GM12872 (cell line): ENCODE measurements around the gene ZNF446.

Experiments
- TF ChIP-seq, protein P1 (sequence below): IDR thresholded peaks from 3 replicates; pipeline ENCODE4 v1.5.1; 2011; ENCODE audit warnings: low read depth, mild to moderate bottlenecking, low read length, moderate library complexity; ENCODE audit not compliant: insufficient read depth

Gene ZNF446

GRCh38 chr19:58468216-58468839, 7.8 kb upstream of the ZNF446 start:
- TF ChIP-seq, protein P1, sequence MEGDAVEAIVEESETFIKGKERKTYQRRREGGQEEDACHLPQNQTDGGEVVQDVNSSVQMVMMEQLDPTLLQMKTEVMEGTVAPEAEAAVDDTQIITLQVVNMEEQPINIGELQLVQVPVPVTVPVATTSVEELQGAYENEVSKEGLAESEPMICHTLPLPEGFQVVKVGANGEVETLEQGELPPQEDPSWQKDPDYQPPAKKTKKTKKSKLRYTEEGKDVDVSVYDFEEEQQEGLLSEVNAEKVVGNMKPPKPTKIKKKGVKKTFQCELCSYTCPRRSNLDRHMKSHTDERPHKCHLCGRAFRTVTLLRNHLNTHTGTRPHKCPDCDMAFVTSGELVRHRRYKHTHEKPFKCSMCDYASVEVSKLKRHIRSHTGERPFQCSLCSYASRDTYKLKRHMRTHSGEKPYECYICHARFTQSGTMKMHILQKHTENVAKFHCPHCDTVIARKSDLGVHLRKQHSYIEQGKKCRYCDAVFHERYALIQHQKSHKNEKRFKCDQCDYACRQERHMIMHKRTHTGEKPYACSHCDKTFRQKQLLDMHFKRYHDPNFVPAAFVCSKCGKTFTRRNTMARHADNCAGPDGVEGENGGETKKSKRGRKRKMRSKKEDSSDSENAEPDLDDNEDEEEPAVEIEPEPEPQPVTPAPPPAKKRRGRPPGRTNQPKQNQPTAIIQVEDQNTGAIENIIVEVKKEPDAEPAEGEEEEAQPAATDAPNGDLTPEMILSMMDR, result no peak

DNA sequence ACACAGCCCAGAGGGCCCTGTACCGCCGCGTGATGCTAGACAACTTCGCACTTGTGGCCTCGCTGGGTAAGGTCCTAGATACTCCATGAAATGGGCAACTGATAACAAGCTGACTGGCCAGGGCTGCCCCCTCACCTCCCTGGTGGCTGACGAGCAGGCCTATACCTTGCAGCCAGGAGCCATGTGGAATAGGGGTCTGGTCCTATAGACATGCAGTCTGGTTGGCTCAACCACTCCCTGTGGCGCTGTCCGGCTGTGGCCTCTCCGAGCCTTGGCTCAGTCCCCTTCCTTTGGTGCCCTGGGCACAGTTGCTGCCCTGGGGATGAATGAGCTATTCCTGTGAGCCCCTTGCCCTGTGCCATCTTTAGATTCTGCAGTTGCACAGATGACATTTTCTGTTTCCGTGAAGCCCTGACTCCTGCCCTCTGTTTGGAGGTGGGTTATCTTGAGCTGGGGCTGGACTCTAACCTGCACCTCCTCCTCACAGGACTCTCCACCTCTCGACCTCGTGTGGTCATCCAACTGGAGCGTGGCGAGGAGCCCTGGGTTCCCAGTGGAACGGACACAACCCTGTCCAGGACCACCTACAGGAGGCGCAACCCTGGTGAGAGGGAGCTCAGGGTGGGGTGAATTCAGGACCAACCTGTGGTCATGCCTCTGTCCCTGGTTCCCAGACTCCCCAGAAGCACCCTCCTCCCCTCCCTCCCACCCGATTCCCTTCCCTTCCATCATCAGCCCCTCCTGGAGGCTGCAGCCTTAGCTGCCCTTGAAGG, 6.7 kb upstream of the ZNF446 start:
- TF ChIP-seq, protein P1, result no peak

- TF ChIP-seq, protein P1, result no peak
Measured at GRCh38 chr19:58471736-58472135, 4.4 kb upstream of the ZNF446 start.

DNA sequence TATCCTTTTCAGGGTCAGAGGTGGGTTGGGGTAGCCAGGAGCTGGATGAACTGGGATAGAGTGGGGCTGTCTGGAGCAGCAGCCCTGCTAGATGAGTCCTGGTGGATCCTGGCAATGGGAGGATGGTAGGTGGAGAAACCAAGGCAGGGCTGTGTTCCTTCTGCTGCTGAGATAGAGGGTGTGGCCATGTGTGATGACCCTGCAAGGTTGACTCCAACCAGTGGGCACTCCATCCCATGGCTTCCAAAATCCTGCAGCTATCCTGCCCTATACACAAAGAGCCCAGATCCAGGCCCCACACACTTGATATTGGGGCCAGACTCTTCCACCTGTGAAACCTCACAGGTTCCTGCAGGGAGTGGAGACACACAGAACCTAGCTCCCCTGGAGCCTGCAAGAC, 2.4 kb upstream of the ZNF446 start:
- TF ChIP-seq, protein P1, result no peak

DNA sequence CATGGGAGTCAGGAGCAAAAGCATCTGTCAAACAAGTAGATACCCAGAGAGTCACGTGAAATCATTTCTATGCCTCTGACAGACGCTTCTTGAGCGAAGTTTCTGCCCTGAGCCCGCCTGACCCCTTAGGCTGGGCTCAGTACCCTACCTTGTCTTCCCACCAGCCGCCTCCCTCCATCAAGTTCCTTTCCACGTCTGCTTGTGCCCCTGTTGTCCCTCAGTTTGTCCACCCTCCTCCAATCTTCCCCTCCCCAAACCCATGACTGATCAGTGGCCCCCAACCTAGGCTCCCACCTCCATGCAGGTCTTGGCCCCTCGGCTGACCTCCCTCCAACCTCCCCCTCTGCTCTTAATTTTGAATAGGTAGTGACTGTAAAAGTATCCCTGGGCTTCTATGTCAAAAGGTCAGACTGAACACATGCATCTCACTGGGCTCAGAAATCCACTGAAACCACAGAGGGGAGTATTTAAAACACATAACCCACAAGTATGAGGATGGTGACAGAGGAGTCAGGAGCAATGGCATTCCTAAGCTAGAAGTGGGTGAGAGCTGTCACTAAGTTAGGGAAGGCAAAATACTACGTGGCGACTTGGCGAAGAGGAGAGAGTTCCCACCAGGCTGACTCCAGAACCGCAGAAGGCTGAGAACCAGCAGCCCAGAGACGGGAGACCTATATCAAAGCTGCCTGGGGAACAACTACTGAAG, 1.7 kb upstream of the ZNF446 start:
- TF ChIP-seq, protein P1, result no peak

- TF ChIP-seq, protein P1, result no peak
Measured at GRCh38 chr19:58474997-58475713, 997 bp upstream of the ZNF446 start.

DNA sequence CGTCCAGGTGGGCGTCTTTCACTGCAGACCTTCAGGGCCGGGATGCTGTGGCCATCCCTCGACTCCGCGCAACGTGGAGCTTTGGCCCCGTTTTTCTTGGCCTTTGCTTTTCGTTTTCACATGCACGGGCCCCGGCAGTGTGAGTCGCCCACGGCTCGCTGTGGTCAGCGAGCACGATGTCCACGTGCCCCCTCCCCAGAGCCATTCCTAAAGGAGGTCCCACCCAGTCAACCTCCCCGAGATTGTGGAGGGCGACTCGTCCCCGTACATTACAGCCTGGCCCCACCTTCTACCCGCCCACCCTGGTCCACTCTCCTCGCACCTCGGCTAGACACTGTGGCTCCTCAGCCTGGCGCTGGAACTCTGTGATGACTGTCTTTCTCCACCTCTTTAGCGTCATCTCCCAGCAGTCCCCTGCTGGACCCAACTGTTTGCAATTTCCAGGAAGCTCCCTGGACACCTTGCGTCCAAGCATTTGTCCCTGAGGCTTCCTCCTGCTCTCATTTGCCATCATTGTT, 405 bp downstream of the ZNF446 start:
- TF ChIP-seq, protein P1, result no peak
